GM19099 (cell line): Measurements from ENCODE around the gene DCAF4L1.

Experiments used
- POLR2A ChIP-seq: IDR thresholded peaks from 3 replicates; pipeline ENCODE4 v1.6.1; 2011; ENCODE audit warnings: low read depth; ENCODE audit not compliant: insufficient read length; ENCODE audit errors: extremely low read depth

Gene DCAF4L1

GRCh38 chr4:41981456-41981855, at the start of gene DCAF4L1:
TSS of gene DCAF4L1 (plus strand) at chr4:41981756. CDS start at chr4:41981793, 37 bp downstream.
- no peak for TF ChIP-seq POLR2A

- TF ChIP-seq POLR2A: no peak
These were observed 48.6 kb upstream of the DCAF4L1 start for GRCh38 chr4:41932988-41933387.

GRCh38 chr4:41933997-41934503, 47.5 kb upstream of the DCAF4L1 start:
- TF ChIP-seq POLR2A: no peak

GRCh38 chr4:41934514-41934900, 47.0 kb upstream of the DCAF4L1 start:
- TF ChIP-seq POLR2A: no peak

GRCh38 chr4:41934901-41935651, 46.5 kb upstream of the DCAF4L1 start, which contains the start of gene TMEM33:
TSS of gene TMEM33 (plus strand) at chr4:41935429. CDS start at chr4:41935485, 56 bp downstream.
- TF ChIP-seq POLR2A: peak; percentile 75

- no peak for TF ChIP-seq POLR2A
These were observed 45.9 kb upstream of the DCAF4L1 start for GRCh38 chr4:41935652-41936021.

- TF ChIP-seq POLR2A: no peak
These were observed 42.4 kb upstream of the DCAF4L1 start for GRCh38 chr4:41939016-41939626.

GRCh38 chr4:41940834-41941233, 40.7 kb upstream of the DCAF4L1 start:
- TF ChIP-seq POLR2A: no peak

- no peak for TF ChIP-seq POLR2A
These were observed 38.0 kb upstream of the DCAF4L1 start for GRCh38 chr4:41943506-41943905.

- TF ChIP-seq POLR2A: no peak
These were observed 37.5 kb upstream of the DCAF4L1 start for GRCh38 chr4:41944089-41944488.

- no peak for TF ChIP-seq POLR2A
These were observed 32.0 kb upstream of the DCAF4L1 start for GRCh38 chr4:41949531-41949930.

- no peak for TF ChIP-seq POLR2A
These were observed 23.9 kb upstream of the DCAF4L1 start for GRCh38 chr4:41957634-41958033.

GRCh38 chr4:41963105-41963504, 18.5 kb upstream of the DCAF4L1 start:
- TF ChIP-seq POLR2A: no peak

- TF ChIP-seq POLR2A: no peak
These were observed 17.2 kb upstream of the DCAF4L1 start for GRCh38 chr4:41964401-41964800.

- TF ChIP-seq POLR2A: no peak
These were observed 14.2 kb upstream of the DCAF4L1 start for GRCh38 chr4:41967392-41967791.

GRCh38 chr4:41969671-41970070, 11.9 kb upstream of the DCAF4L1 start:
- no peak for TF ChIP-seq POLR2A

- TF ChIP-seq POLR2A: no peak
These were observed 6.2 kb upstream of the DCAF4L1 start for GRCh38 chr4:41975341-41975740.
